ENCODE results near the gene HBS1L. TPM values are rescaled to one million over a fixed set of nuclear protein-coding genes. Genes with fewer than 3 reads are reported as not detected.

HBS1L gene
- total RNA-seq, 1 donor from 2014 or later: 77.7 TPM

DNA sequence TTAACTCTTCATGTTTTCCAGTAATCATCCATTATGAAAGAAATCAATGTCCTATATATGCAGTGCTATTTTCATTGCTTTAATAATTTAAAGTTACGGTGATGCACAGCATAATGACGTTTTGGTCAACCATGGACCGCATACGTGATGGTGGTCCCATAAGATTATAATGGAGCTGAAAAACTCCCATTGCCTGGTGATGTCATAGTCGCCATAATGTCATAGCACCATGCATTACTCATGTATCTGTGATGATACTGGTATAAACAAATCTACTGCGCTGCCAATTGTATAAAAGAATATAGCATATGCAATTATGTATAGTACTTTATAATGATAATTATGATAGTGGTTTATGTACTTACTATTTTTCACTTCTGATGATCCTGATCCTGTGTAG lies 62.5 kb downstream of the HBS1L start:
- Mint-ChIP-seq H3K36me3 (ENCODE audit: unreplicated experiment) (peaks cover 11% of the 10 kb centered on the region), H3K4me1 (ENCODE audit: unreplicated experiment) (peaks cover 3% of the 10 kb centered on the region), H3K4me3 (ENCODE audit: unreplicated experiment) (no peak overlapping the region), H3K27me3 (ENCODE audit: unreplicated experiment) (no peaks in the 10 kb centered on the region), H3K27ac (ENCODE audit: unreplicated experiment) (no peak overlapping the region), H3K9me3 (ENCODE audit: unreplicated experiment) (no peaks in the 10 kb centered on the region)
- TF ChIP-seq, protein P1, sequence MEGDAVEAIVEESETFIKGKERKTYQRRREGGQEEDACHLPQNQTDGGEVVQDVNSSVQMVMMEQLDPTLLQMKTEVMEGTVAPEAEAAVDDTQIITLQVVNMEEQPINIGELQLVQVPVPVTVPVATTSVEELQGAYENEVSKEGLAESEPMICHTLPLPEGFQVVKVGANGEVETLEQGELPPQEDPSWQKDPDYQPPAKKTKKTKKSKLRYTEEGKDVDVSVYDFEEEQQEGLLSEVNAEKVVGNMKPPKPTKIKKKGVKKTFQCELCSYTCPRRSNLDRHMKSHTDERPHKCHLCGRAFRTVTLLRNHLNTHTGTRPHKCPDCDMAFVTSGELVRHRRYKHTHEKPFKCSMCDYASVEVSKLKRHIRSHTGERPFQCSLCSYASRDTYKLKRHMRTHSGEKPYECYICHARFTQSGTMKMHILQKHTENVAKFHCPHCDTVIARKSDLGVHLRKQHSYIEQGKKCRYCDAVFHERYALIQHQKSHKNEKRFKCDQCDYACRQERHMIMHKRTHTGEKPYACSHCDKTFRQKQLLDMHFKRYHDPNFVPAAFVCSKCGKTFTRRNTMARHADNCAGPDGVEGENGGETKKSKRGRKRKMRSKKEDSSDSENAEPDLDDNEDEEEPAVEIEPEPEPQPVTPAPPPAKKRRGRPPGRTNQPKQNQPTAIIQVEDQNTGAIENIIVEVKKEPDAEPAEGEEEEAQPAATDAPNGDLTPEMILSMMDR (IDR thresholded peaks at IDR 0.05): no peak
- no peak for DNase-seq (ENCODE audit: extremely low spot score, unreplicated experiment)

DNA sequence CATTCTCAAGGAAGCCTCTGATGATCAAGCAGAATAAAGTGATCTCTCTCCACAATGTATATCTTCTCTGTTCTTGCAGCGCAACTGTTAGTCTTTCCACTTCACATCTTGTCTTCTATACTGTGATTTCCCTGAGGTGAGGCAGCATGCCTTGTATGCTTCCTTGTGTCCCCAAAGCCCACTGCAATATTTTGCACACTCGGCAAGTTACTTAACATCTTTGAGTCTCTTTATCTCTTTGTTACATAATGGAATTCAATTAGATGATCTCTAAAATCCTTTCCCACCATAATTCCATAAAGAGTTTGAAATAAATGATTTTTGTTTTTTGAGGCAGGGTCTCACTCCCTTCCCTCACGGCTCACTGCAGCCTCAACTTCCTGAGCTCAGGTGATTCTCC lies 64.4 kb downstream of the HBS1L start:
- TF ChIP-seq, protein P1 (IDR thresholded peaks at IDR 0.05): no peak
- no peak overlapping the region for H3K4me3 Mint-ChIP-seq (ENCODE audit: unreplicated experiment)
- peaks cover 17% of the 10 kb centered on the region for H3K36me3 Mint-ChIP-seq (ENCODE audit: unreplicated experiment)
- H3K4me1 Mint-ChIP-seq (ENCODE audit: unreplicated experiment): no peaks in the 10 kb centered on the region
- H3K27me3 Mint-ChIP-seq (ENCODE audit: unreplicated experiment): no peaks in the 10 kb centered on the region
- DNase-seq (ENCODE audit: extremely low spot score, unreplicated experiment): no peak
- no peaks in the 10 kb centered on the region for H3K9me3 Mint-ChIP-seq (ENCODE audit: unreplicated experiment)
- H3K27ac Mint-ChIP-seq (ENCODE audit: unreplicated experiment): no peak overlapping the region

DNA sequence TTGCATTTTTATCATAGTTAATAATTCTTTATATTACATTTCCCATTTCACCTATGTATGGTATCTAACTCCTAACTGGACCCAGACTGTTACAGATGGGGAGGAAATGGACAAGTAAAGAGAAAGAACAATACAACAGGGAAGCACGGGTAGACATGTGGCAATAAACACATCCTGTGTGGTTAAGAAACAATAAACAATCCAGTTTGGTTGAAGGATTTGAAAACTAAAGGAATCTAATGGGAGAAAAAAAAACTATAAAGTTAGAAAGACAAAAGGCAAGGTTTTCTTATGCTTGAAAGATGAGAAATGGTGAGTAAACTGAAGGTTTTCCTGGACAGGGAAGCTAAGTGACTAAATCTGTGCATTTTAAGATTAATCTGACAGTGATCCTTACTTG lies 69.8 kb downstream of the HBS1L start:
- DNase-seq (ENCODE audit: extremely low spot score, unreplicated experiment): no peak
- no peak overlapping the region for H3K27ac Mint-ChIP-seq (ENCODE audit: unreplicated experiment)
- no peak overlapping the region for H3K4me3 Mint-ChIP-seq (ENCODE audit: unreplicated experiment)
- no peaks in the 10 kb centered on the region for H3K9me3 Mint-ChIP-seq (ENCODE audit: unreplicated experiment)
- no peaks in the 10 kb centered on the region for H3K4me1 Mint-ChIP-seq (ENCODE audit: unreplicated experiment)
- H3K36me3 Mint-ChIP-seq (ENCODE audit: unreplicated experiment): peaks cover 39% of the 10 kb centered on the region
- H3K27me3 Mint-ChIP-seq (ENCODE audit: unreplicated experiment): no peaks in the 10 kb centered on the region
- TF ChIP-seq, protein P1 (IDR thresholded peaks at IDR 0.05): no peak

DNA sequence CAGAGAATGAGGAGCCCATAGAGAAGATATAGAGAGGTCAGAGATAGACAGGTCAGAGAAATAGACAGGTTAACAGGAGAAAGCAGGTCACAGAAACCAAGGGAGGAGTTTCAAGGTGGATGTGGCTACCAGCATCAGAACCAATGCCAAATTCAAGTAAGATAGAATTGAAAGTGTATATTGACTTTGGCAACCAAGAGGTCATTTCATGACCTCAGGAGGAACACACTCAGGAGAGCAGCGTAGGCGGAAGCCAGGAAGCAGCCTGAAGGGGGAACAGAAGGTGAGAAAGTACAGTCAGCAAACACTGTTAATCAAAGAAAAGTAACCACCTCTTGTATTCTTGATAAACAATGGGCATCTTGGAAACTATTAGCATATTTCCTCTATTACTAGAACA lies 70.8 kb downstream of the HBS1L start:
- Mint-ChIP-seq H3K36me3 (ENCODE audit: unreplicated experiment) (peaks cover 43% of the 10 kb centered on the region), H3K4me3 (ENCODE audit: unreplicated experiment) (no peak overlapping the region), H3K4me1 (ENCODE audit: unreplicated experiment) (no peaks in the 10 kb centered on the region), H3K9me3 (ENCODE audit: unreplicated experiment) (no peaks in the 10 kb centered on the region), H3K27ac (ENCODE audit: unreplicated experiment) (peak overlapping the region; percentile 14), H3K27me3 (ENCODE audit: unreplicated experiment) (no peaks in the 10 kb centered on the region)
- DNase-seq (ENCODE audit: extremely low spot score, unreplicated experiment): no peak
- TF ChIP-seq, protein P1 (IDR thresholded peaks at IDR 0.05): no peak

DNA sequence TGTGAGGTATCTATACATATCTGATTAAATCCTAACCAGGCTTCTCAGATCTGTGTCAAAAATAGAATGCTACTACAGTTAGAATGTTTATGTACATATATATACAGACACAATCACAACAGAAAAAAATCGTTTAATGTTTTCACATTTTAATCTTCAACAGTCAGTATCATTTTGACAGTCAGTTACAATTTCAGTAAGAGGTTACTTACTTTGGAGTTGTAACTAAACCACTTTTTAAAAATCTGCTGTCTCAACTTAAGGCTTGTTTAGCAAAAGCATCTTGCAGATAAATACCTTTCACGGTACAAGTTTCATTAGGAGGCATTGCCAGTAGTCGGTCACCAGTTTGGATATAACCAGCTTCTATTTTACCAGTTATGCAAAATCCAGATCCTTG lies 72.5 kb downstream of the HBS1L start:
- no peaks in the 10 kb centered on the region for H3K9me3 Mint-ChIP-seq (ENCODE audit: unreplicated experiment)
- no peaks in the 10 kb centered on the region for H3K27me3 Mint-ChIP-seq (ENCODE audit: unreplicated experiment)
- TF ChIP-seq, protein P1 (IDR thresholded peaks at IDR 0.05): no peak
- no peaks in the 10 kb centered on the region for H3K4me1 Mint-ChIP-seq (ENCODE audit: unreplicated experiment)
- H3K27ac Mint-ChIP-seq (ENCODE audit: unreplicated experiment): no peak overlapping the region
- H3K4me3 Mint-ChIP-seq (ENCODE audit: unreplicated experiment): no peak overlapping the region
- H3K36me3 Mint-ChIP-seq (ENCODE audit: unreplicated experiment): peaks cover 39% of the 10 kb centered on the region
- no peak for DNase-seq (ENCODE audit: extremely low spot score, unreplicated experiment)

Measured in osteocyte (in vitro differentiated cells).